Nephron (organoid): ENCODE data around the gene FCHSD2.
A peak's percentile ranks its signal among the peaks of the same experiment; 100 is the strongest.

Experiments
- H3K27ac Mint-ChIP-seq, 3 experiments: 2 replicates each; pipeline ENCODE4 v1.8.0; 2020; ENCODE audit warnings: mixed read lengths in 3 of 3, mild to moderate bottlenecking in 2 of 3, moderate library complexity in 1 of 3
- H3K27me3 Mint-ChIP-seq: 2 replicates; pipeline ENCODE4 v1.8.0; 2021; ENCODE audit warnings: low read depth, mild to moderate bottlenecking, moderate library complexity, mixed read lengths
- H3K36me3 Mint-ChIP-seq: 2 replicates; pipeline ENCODE4 v1.8.0; 2020; ENCODE audit warnings: low read depth, mixed read lengths
- H3K4me1 Mint-ChIP-seq: 2 replicates; pipeline ENCODE4 v1.8.0; 2020; ENCODE audit warnings: mixed read lengths
- H3K4me3 Mint-ChIP-seq, 3 experiments: 2 replicates each; pipeline ENCODE4 v1.8.0; 2020; ENCODE audit warnings: mild to moderate bottlenecking in 3 of 3, mixed read lengths in 3 of 3, moderate library complexity in 2 of 3
- H3K9me3 Mint-ChIP-seq: 2 replicates; pipeline ENCODE4 v1.8.0; 2020; ENCODE audit warnings: mixed read lengths
- CTCF ChIP-seq, 3 experiments: fragments of 200-600 bp; sonication (generic); IDR thresholded peaks; one replicate each; pipeline ENCODE4 v1.5.0; 2021; ENCODE audit warnings: antibody characterized with exemption in 3 of 3; ENCODE audit not compliant: unreplicated experiment in 3 of 3

FCHSD2 gene

GRCh38 chr11:72872012-72872411, 270.1 kb downstream of the FCHSD2 start:
- Mint-ChIP-seq H3K9me3 (no peaks in the 10 kb centered on the region), H3K27ac (peak overlapping the region in 2 of 3 experiments; percentile 13 to 27), H3K4me3 (no peak overlapping the region), H3K36me3 (peaks cover 29% of the 10 kb centered on the region), H3K27me3 (no peaks in the 10 kb centered on the region), H3K4me1 (peaks cover 17% of the 10 kb centered on the region)
- TF ChIP-seq CTCF (IDR thresholded peaks at IDR 0.05; ENCODE audit: unreplicated experiment in 3 of 3), result no peak

- Mint-ChIP-seq H3K27ac (peak overlapping the region; percentile 86 to 94 (median 88)), H3K4me1 (peaks cover 17% of the 10 kb centered on the region), H3K27me3 (no peaks in the 10 kb centered on the region), H3K4me3 (no peak overlapping the region), H3K36me3 (peaks cover 34% of the 10 kb centered on the region), H3K9me3 (no peaks in the 10 kb centered on the region)
- no peak for TF ChIP-seq CTCF (IDR thresholded peaks at IDR 0.05; ENCODE audit: unreplicated experiment in 3 of 3)
Observed at GRCh38 chr11:72871119-72871518, 271.0 kb downstream of the FCHSD2 start.

GRCh38 chr11:72869831-72870230, 272.3 kb downstream of the FCHSD2 start:
- Mint-ChIP-seq H3K4me1 (peaks cover 30% of the 10 kb centered on the region), H3K36me3 (peaks cover 38% of the 10 kb centered on the region), H3K27me3 (no peaks in the 10 kb centered on the region), H3K27ac (peak overlapping the region; percentile 34 to 47 (median 46)), H3K4me3 (no peak overlapping the region), H3K9me3 (no peaks in the 10 kb centered on the region)
- no peak for TF ChIP-seq CTCF (IDR thresholded peaks at IDR 0.05; ENCODE audit: unreplicated experiment in 3 of 3)

GRCh38 chr11:72867970-72868369, 274.1 kb downstream of the FCHSD2 start:
- Mint-ChIP-seq H3K36me3 (peaks cover 38% of the 10 kb centered on the region), H3K9me3 (no peaks in the 10 kb centered on the region), H3K4me1 (peaks cover 39% of the 10 kb centered on the region), H3K27me3 (no peaks in the 10 kb centered on the region), H3K4me3 (no peak overlapping the region), H3K27ac (no peak overlapping the region)
- no peak for TF ChIP-seq CTCF (IDR thresholded peaks at IDR 0.05; ENCODE audit: unreplicated experiment in 3 of 3)

GRCh38 chr11:72864702-72865655, 277.1 kb downstream of the FCHSD2 start:
- TF ChIP-seq CTCF (IDR thresholded peaks at IDR 0.05; ENCODE audit: unreplicated experiment in 3 of 3), result no peak
- H3K27me3 Mint-ChIP-seq, result no peaks in the 10 kb centered on the region
- no peaks in the 10 kb centered on the region for H3K9me3 Mint-ChIP-seq
- H3K4me1 Mint-ChIP-seq, result peaks cover 25% of the 10 kb centered on the region
- H3K4me3 Mint-ChIP-seq, result no peak overlapping the region
- H3K27ac Mint-ChIP-seq, result peak overlapping the region; percentile 64 to 78 (median 68)
- peaks cover 32% of the 10 kb centered on the region for H3K36me3 Mint-ChIP-seq
